BE2C (cell line): ENCODE data around the gene LSAMP.

Experiments
- DNase-seq: peaks from one replicate; pipeline ENCODE4 v3.0.0-alpha.2; 2020
- H3K27me3 ChIP-seq: fragments of 250-450 bp; sonication (Bioruptor Pico); 2 replicates; pipeline ENCODE4 v1.5.1; 2020; ENCODE audit warnings: mild to moderate bottlenecking
- H3K36me3 ChIP-seq: fragments of 250-450 bp; sonication (Bioruptor Pico); 2 replicates; pipeline ENCODE4 v1.5.1; 2020; ENCODE audit warnings: mild to moderate bottlenecking
- H3K4me1 ChIP-seq: fragments of 250-450 bp; sonication (Bioruptor Pico); 2 replicates; pipeline ENCODE4 v1.5.1; 2020
- H3K4me3 ChIP-seq: 2 replicates; pipeline ENCODE4 v1.5.1; 2011; ENCODE audit warnings: low read depth, low read length
- H3K9me3 ChIP-seq: fragments of 250-450 bp; sonication (Bioruptor Pico); 2 replicates; pipeline ENCODE4 v1.5.1; 2020
- TF ChIP-seq, protein P1 (sequence below): IDR thresholded peaks from 2 replicates; pipeline ENCODE4 v1.5.1; 2012; ENCODE audit warnings: mild to moderate bottlenecking, low read depth, low read length

The LSAMP gene

DNA sequence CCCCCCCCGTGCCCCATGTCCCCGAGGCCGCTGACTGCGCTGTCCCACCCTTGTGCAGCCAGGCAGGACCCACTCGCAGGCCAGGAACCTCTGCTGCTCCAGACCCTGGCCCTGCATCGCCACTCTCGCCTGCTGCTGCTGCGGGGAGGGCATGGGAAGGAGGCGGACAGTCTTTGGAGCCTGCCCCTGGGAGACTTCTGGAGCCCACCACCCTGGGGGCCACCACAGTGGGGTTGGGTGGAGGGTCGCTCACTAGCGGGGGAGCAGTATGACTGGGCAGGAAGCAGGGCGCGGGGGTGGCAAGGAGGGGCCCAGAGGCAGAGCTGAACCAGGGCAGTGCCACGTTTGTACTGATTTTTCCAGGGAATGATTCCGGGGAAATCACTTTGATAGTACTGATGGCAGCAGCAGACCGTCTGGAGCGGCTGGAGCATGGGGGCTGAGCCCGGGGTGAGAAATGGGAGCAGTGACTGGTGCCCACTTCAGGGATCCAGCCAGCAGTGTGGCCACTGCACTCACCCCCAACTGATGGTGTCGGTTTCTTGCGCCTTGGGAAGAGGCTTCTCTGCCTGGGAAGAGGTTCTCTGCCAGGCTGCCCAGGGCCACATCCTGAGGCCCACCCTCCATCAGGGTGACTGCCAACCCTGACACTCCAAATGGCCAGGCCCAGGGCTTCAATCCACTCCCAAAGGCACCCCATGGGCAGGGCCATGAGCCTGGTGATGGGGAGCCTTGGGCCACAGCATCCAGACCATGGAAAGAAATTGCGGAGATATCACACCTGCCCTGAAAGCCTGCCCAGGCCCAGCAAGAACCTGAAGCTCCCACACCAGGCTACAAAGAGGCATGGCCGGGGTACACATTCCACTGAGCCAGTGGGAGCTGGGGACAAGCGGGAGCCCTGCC, 53.7 kb downstream of the LSAMP start:
- TF ChIP-seq, protein P1, sequence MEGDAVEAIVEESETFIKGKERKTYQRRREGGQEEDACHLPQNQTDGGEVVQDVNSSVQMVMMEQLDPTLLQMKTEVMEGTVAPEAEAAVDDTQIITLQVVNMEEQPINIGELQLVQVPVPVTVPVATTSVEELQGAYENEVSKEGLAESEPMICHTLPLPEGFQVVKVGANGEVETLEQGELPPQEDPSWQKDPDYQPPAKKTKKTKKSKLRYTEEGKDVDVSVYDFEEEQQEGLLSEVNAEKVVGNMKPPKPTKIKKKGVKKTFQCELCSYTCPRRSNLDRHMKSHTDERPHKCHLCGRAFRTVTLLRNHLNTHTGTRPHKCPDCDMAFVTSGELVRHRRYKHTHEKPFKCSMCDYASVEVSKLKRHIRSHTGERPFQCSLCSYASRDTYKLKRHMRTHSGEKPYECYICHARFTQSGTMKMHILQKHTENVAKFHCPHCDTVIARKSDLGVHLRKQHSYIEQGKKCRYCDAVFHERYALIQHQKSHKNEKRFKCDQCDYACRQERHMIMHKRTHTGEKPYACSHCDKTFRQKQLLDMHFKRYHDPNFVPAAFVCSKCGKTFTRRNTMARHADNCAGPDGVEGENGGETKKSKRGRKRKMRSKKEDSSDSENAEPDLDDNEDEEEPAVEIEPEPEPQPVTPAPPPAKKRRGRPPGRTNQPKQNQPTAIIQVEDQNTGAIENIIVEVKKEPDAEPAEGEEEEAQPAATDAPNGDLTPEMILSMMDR: no peak
- no peaks in the 10 kb centered on the region for H3K27me3 ChIP-seq
- H3K36me3 ChIP-seq: no peaks in the 10 kb centered on the region
- H3K4me3 ChIP-seq: no peak overlapping the region
- H3K9me3 ChIP-seq: no peaks in the 10 kb centered on the region
- H3K4me1 ChIP-seq: no peaks in the 10 kb centered on the region
- DNase-seq: no peak

DNA sequence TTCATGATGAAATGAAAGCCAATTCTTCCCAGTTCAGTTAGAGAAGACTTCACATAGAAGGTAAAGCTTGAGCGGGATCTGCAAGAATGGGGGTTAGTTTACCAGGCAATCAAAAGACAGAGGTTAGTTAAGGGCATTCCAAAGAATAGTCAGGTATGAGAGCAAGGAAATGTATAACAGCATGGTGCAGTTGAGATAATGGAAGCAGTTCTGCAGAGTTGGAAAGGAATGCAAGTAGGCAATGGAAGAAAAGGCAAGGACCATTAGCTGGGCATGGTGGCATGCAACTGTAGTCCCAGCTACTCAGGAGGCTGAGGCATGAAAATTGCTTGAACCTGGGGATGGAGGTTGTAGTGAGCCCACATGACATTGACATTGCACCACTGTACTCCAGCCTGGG, 55.0 kb downstream of the LSAMP start:
- H3K36me3 ChIP-seq: no peaks in the 10 kb centered on the region
- no peaks in the 10 kb centered on the region for H3K4me1 ChIP-seq
- no peaks in the 10 kb centered on the region for H3K9me3 ChIP-seq
- no peak overlapping the region for H3K4me3 ChIP-seq
- TF ChIP-seq, protein P1: no peak
- DNase-seq: no peak
- no peaks in the 10 kb centered on the region for H3K27me3 ChIP-seq

DNA sequence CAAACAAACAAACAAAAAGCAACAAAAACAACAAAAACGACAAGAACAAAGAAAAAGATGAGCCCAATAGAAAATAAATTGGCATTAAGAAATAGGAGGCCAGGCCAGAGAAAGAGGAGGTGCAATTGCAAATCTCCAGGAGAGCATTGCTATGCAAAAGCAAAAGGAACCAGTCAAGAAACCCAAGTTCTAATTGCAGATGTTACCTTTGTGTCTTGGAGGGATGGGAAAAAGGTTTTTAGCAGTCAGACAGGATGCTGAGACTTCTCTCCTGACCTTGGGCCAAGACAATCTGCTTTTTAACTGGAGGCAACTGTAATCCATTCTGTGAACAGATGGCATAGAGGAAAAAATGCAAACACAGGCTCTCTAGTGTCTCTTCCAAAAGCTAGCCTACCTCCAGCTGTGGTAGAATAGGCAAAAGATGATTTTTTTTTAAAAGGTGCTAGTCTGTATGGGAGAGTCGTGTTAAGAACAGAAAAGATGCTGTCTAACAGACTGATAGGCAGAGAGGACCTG, 56.4 kb downstream of the LSAMP start:
- H3K4me3 ChIP-seq: no peak overlapping the region
- H3K36me3 ChIP-seq: no peaks in the 10 kb centered on the region
- no peaks in the 10 kb centered on the region for H3K4me1 ChIP-seq
- DNase-seq: no peak
- TF ChIP-seq, protein P1: no peak
- no peaks in the 10 kb centered on the region for H3K27me3 ChIP-seq
- no peaks in the 10 kb centered on the region for H3K9me3 ChIP-seq

DNA sequence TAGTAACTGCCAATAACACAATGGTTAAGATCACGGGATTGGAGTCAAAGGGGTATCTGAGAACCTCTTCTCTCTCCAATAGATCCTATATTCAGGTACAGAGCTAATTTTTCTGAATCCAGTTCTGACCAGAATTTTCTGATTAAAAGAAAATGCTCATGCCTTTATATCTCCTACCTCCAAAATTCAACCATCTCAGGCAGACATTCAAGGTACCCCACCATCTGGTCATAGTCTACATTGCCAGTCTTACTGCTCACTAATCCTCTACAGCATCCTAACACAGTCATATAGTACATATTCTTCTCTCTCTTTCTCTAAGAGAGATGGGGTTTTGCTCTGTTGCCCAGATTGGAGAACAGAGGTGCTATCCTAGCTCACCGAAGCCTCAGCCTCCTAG, 59.1 kb downstream of the LSAMP start:
- TF ChIP-seq, protein P1: no peak
- Histone ChIP-seq H3K27me3 (no peaks in the 10 kb centered on the region), H3K36me3 (no peaks in the 10 kb centered on the region), H3K4me3 (no peak overlapping the region), H3K4me1 (no peaks in the 10 kb centered on the region), H3K9me3 (no peaks in the 10 kb centered on the region)
- DNase-seq: no peak

DNA sequence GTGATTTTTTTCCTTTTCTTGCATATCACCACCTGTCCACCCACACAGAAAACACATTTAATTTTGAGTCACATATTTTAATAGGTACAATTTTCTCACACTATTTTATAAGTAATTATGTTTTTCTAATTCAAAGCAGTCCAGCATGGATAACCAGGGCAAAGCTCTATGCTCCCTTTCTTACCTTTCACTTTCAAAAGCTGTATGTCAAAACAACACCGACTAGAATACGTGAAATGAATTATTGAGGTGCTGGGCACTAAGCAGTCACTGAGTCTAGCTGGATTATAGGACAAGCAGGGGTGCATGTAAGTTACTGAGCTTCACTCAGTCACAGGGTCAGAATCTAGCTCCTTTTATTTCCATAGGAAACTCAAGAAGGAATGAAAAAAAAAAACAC, 60.6 kb downstream of the LSAMP start:
- Histone ChIP-seq H3K4me3 (no peak overlapping the region), H3K4me1 (no peaks in the 10 kb centered on the region), H3K27me3 (no peaks in the 10 kb centered on the region), H3K36me3 (no peaks in the 10 kb centered on the region), H3K9me3 (no peaks in the 10 kb centered on the region)
- TF ChIP-seq, protein P1: no peak
- DNase-seq: no peak

DNA sequence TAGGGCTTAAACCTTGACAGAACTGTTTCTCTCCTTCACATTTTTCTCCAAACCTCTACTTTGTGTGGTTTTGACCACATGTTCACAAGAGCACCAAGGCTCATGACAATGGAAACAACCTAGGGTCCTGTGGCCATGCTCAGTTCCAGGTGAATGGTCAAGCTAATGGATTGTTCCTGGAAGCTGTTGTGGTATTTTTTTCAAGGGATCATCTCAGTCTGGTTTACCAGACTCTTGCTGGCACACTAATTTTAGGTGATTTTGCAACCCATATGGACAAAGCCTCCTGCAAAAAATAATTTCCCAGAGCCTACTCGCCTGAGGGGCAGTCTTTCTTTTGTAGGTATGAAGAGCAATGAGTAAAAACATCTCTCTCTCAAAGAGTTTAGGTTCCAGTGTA, 67.2 kb downstream of the LSAMP start:
- Histone ChIP-seq H3K36me3 (no peaks in the 10 kb centered on the region), H3K9me3 (no peaks in the 10 kb centered on the region), H3K4me1 (no peaks in the 10 kb centered on the region; the same call in 1 of the 2 replicates), H3K4me3 (no peak overlapping the region), H3K27me3 (no peaks in the 10 kb centered on the region)
- DNase-seq: no peak
- TF ChIP-seq, protein P1: no peak
